Epidermal melanocyte (primary cell): ENCODE measurements around the gene ENPP5.

ENCODE experiments used
- DNase-seq: peaks from one replicate; pipeline ENCODE4 v3.0.0; 2011; ENCODE audit warnings: low spot score; ENCODE audit not compliant: insufficient read length

The ENPP5 gene

GRCh38 chr6:46170357-46171289 is at the start of gene ENPP5:
ENPP5 (minus strand) TSS chr6:46170980; CDS start chr6:46168262, 2,718 bp downstream.
- DNase-seq = no peak

GRCh38 chr6:46219661-46220060 is 48.9 kb upstream of the ENPP5 start:
- no peak for DNase-seq

DNA sequence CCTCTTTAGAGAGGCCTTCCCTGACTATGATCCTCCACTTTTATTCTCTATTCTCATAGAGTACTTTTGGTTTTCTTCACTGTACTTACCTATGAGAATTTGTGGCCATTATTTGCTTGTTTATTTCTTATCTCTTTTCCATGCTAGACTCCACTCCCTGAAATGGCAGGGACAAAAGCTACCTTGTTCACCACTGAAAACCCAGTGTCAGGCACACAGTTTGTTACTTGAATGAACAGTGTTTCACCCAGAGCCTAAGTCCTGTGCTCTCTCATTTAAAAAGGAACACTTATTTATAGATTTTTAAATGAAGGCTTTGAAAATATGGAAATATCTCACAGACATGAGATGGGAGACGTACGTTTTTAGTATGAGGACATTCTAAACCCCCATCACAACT is 47.7 kb upstream of the ENPP5 start:
- DNase-seq = no peak

- no peak for DNase-seq
These were observed 46.9 kb upstream of the ENPP5 start for GRCh38 chr6:46217671-46218131.

GRCh38 chr6:46216879-46217278 is 46.1 kb upstream of the ENPP5 start:
- DNase-seq = no peak

GRCh38 chr6:46215777-46216176 is 45.0 kb upstream of the ENPP5 start:
- DNase-seq = no peak

DNA sequence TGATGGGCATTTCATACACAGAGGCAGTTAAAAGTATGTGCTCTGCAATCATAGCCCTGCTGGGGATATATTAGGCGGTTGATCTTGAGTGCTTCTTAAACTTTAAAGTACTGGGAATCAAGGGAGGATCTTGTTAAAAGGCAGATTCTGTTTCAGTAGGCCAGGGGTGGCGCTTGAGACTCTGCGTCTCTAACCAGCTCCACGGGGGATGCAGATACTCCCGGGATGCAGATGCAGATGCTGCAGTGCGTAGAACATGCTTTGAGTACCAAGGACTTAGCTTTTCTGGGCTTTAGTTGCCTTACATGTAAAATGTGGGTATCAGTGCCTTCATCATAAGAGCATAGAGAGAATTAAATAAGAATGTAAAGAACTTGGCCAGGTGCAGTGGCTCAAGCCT is 44.4 kb upstream of the ENPP5 start:
- no peak for DNase-seq

- no peak for DNase-seq
These were observed 41.1 kb upstream of the ENPP5 start for GRCh38 chr6:46211917-46212316.

GRCh38 chr6:46210294-46210693 is 39.5 kb upstream of the ENPP5 start:
- DNase-seq = no peak

DNA sequence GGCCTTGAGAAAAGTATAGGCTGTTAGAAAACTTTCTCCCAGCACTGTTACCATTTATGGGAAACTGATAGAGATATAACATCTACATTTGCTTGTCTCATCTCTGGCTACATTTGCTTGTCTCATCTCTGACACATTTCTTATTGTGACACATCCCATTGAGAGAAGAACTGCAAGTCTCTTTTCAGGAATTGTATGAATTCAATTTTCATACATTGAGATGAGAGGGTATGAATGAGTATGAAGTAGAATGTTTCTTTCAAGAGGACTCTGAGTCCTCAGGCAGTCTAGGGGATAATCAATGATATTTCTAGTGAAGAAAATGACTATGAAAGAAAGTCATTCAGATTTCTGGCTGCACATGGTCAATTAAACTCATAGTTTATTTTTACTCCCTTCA is 37.5 kb upstream of the ENPP5 start:
- no peak for DNase-seq

DNA sequence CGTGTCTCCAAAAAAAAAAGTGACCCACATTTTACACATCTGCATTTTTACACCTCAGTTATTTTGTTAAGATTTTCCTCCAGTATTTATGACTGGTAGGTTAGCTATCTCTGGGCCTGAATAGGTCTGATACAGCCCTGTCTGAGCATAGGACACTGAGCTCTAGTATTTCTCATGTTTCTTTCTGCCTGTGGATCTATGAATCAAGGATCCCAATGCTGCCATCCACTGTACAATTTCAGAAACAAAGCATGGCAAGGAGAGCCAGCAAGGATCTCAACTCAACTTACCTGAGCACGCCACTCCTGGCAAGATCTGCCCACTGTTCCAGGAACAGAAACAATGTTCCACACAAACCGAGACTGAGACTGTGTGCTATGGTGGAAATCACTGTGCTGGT is 36.4 kb upstream of the ENPP5 start:
- no peak for DNase-seq

GRCh38 chr6:46204880-46205650 is 34.3 kb upstream of the ENPP5 start:
- DNase-seq = no peak

- no peak for DNase-seq
These were observed 32.8 kb upstream of the ENPP5 start for GRCh38 chr6:46203391-46204177.

- DNase-seq = no peak
These were observed 30.9 kb upstream of the ENPP5 start for GRCh38 chr6:46201702-46202101.

DNA sequence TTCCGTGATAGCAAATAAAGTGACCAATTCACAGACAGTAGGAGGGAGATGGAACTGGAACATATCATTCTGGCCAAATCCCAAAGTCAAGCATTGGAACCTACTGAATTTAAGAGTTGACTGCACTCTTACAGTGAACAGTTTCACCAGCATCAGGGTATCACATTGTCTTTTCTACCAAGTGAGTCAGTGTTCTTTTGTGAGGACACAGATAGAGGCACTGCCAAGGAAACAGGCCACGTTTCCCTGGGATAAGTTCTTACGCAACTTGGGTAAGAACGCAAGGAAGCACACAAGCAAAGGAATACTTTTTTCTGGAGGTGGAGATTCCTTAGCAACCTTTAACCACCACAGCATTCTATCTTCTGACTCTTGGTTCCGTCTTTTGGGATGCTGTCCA is 28.6 kb upstream of the ENPP5 start:
- no peak for DNase-seq

DNA sequence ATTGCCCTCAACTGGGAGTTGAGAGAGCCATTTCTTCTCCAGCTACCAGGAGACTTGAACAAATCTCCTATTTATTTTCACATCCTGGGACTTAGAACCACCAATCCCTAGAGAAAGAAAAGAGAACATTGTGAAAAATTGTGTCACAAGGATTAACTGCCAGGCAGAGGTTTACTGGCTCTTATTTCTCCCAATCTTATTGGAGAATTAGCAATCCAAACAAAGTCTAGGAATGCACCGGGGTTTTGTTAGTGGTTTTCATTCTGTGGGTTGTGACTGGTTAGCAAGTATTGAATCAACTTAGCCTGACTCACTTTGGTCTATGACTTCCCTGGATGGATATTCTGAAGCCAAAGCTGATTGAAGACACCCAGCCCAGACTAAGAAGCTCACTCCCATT is 21.2 kb upstream of the ENPP5 start:
- DNase-seq = no peak

DNA sequence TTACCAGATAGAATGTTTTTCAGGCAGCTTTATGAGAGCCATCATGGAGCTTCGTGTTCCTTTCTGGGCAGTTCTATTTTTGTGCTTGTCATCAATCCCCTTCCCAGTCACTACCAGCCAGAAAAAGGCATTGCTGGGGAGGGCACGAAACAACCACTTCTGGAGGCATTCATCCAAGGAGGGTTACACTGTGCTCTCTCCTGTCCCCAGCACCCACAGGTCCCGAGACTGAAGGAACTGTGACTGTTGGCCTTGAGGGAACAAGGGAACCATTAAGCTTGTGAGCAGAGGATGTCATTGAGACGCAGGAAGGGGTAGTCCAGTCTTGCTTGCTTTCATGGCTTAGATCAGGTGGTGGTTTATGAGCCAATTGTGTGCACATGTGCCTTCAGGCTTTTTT is 20.1 kb upstream of the ENPP5 start:
- DNase-seq = no peak

GRCh38 chr6:46189726-46190125 is 18.9 kb upstream of the ENPP5 start:
- DNase-seq = no peak

DNA sequence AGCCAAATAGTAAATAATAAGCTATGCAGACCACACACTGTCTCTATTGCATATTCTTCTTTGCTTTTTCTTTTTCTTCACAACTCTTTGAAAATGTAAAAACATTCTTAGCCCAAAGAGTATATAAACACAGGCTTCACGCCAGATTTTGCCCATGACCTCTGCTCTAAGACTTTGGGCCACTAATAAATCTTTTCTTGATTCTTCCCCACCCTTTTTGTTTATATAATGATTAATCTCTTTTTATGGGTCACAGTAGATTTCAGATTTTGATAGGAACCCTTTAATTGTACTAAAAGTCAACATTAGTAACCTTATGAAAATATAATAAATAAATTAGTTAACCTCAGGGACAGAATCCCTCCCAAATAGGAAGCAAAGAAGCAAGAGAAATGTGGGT is 15.8 kb upstream of the ENPP5 start:
- no peak for DNase-seq

DNA sequence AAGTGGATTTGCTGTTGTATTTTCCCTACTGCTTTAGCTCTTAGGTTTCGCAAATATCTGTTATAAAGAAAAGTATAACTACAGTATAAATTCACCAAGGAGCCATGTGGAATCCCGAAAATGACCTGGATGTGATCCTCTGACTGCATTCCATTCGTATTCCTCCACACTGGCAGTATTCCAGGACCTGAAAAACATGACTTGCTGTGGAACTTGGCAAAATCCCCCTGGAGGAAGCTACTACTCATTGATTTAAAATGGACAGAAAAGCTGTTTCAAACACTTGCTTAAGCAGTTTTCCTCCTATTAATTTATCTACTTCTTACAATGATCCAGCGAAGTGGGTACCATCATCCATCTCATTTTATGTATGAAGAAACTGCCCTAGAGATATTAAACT is 13.3 kb upstream of the ENPP5 start:
- no peak for DNase-seq

DNA sequence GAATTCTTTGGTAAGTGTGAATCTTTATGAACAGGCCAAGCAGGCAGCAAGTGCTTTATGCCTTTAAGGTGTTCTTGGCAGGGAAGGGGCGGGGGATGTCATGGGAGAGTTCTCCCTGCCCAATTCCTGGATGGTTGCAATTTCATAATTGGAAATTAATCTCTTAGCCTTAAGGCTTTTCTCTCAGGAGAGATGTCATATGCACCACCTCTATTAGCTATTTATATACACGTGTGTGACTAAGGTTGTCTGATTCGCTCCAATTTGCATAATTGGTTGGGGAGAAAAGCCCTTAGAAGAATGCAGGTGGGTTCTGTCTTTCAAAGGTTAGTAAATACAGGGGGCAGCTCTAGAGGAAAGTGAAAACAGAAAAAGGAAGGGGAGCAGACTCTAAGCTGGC is 5.2 kb upstream of the ENPP5 start:
- DNase-seq = no peak

DNA sequence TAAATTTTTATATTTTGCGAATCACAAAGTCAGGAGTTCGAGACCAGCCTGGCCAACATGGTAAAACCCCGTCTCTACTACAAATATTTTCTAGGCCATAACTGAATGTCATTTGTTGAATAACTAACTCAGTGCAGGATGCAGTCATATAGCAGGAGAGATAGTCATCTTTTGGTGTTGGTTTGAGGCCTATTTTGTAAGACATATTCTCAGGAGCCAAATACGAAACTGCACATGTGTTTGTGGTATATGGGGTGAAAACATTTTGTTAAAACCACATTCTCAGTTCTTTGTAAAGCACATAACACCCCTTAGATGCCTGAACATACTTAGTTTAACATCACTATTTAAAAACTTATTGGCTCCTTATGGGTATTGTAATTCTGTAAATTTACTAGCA is 4.7 kb upstream of the ENPP5 start:
- DNase-seq = no peak
